ENCODE data around the gene PAIP1.
"Not testable (repeated sequence)": the region's sequence is repeated elsewhere in the genome, so short reads cannot be mapped to it uniquely, and the experiment has no call there.

The PAIP1 gene

DNA sequence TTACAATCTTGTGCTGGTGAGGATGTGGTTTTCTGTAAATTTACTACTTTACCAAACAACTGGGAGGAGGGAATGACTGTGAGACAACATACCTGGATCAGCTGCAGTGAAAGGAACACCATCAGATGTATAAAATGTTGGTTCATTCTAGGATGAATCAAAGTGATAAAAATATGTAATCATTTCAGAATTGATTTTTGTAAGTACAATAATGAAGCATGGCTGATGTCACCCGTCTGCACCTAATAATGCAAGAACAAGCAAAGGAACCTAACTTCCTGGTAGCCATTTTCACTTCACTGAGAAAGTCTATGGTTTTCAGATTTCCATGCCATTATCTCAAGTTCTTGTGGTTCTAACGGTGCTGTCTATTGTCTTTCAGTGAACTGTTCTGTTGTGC lies 23.2 kb downstream of the PAIP1 start:
- FAIRE-seq, result no peak

DNA sequence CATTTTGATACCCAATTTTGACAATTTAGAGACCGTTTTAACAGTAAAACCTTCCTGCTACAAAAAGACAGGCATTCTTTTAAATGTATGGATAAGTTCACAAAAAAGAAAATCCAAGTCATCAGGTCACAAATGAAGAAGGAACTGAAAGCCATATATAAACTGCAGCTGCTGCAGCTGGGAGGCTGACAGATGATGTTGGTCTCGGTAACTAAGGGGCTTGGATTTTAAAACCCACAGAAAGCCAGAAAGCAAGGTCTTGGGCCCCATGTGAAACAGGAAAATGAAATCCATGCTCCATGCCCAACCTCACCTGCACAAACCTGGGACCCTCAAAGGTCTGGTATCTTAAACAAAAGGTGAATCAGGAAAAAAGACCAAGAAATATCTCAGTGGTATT lies 26.2 kb downstream of the PAIP1 start:
- DNase-seq (ENCODE audit: extremely low spot score, insufficient read length, low read depth) (no peak), FAIRE-seq (no peak)

More for the DNA sequence above, 23.2 kb downstream of the PAIP1 start:
- DNase-seq (ENCODE audit: extremely low spot score, insufficient read length, low read depth), result no peak

DNA sequence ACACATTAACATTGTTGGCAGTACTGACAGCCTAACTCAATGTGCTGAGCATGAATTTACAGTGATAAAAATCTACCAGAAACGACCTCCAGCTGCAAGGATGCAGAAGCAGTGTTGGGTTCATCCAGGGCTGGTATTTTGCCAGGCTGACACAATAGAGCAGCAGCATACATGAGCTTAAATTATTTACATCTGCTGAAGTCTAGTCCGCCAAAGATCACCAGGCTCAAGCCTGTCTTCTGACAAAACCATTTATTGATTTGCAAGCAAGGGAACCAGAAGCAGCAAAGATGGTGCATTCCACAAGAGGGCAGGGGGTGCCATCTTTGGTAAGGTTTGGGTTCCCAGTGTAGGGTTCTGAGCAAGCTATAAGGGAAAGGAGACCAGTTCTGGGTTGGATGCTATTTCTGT lies 33.2 kb downstream of the PAIP1 start:
- DNase-seq (ENCODE audit: extremely low spot score, insufficient read length, low read depth), result no peak
- no peak for FAIRE-seq

DNA sequence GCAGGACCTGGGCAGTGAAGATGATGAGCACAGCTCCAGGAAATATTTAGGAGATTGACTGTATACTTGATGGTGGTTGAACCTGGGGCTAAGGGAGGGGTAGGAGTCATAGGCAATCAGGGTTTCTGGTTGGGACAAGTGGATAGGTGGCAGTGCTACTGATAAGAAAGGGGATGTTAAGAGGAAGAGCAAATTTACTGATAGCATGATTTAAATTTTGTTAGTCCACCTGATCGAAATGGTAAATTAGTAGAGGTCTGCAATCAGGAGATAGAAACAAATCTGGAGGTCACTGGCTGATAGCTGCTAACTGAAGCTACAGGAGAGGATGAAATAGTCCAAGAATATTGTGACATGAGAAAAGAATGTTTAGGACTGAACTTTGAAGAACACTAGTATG lies 36.3 kb downstream of the PAIP1 start:
- DNase-seq (ENCODE audit: extremely low spot score, insufficient read length, low read depth) (no peak), FAIRE-seq (no peak)

GRCh38 chr5:43515678-43516048 lies 41.2 kb downstream of the PAIP1 start:
- DNase-seq (ENCODE audit: extremely low spot score, insufficient read length, low read depth), result no peak
- no peak for FAIRE-seq

- DNase-seq (ENCODE audit: extremely low spot score, insufficient read length, low read depth), result peak; percentile 96
- peak; percentile 92 for FAIRE-seq
Measured at GRCh38 chr5:43514816-43515677, 41.8 kb downstream of the PAIP1 start, which contains the start of gene C5orf34. TSS of gene C5orf34 (minus strand) at chr5:43515148. CDS start at chr5:43509339, 5,809 bp downstream.

DNA sequence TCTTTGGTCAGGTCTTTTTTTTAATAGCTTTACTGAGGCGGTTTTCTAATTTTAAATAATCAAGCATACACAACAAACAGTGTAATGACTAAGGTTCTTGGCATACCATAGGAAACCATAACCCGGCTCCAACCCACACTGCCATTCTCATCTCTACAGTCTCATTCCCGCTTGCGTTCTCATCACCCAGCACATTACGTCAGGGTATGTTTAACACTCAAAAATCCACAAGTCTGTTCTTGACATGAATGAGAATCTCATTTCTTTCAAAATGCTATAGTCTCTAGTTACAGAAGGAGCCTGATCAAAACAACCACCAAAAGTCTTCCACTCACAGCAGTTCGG lies 42.4 kb downstream of the PAIP1 start:
- DNase-seq (ENCODE audit: extremely low spot score, insufficient read length, low read depth) (peak; percentile 2), FAIRE-seq (no peak)

DNA sequence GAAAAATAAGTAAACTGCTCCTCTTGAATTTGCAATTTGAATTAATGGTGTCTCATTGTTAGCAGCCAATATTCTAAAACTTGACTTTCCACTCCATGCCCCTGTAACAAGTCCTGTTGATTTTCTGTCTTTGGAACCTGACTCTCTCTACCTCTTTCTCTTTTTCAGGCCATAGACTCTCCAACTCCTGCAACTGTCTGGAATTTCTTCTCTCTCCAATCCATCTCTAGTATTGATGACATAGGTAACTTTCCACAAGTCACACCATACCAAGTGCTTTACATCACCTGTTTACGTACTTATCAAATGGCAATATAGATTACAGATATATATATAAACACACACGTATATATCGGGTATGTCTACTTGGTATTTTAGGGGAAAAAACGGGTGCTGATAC lies 42.9 kb downstream of the PAIP1 start:
- DNase-seq (ENCODE audit: extremely low spot score, insufficient read length, low read depth) (no peak), FAIRE-seq (no peak)

- not testable (repeated sequence) for FAIRE-seq
Measured at GRCh38 chr5:43511062-43511461, 45.8 kb downstream of the PAIP1 start.

DNA sequence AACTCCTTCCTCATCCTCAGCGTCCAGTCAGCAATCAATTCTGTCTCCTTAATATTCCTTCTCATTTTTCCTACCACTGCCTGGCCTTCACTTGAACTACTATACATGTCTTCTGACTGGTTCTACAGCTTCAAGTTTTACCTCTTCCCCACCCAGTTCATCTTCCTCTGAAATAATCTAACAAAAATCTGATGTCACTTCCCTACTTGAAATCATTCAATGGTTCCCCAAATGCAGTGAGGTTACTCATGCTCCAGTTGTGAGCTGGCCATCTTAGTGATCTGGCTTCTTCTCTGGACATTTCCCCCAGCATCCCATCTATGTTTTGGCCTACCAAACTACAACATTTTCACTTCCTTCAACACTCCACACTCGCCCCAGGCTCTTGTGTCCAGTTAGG lies 58.3 kb downstream of the PAIP1 start:
- FAIRE-seq (no peak), DNase-seq (ENCODE audit: extremely low spot score, insufficient read length, low read depth) (no peak)

More at GRCh38 chr5:43511062-43511461, 45.8 kb downstream of the PAIP1 start:
- not testable (repeated sequence) for DNase-seq (ENCODE audit: extremely low spot score, insufficient read length, low read depth)

DNA sequence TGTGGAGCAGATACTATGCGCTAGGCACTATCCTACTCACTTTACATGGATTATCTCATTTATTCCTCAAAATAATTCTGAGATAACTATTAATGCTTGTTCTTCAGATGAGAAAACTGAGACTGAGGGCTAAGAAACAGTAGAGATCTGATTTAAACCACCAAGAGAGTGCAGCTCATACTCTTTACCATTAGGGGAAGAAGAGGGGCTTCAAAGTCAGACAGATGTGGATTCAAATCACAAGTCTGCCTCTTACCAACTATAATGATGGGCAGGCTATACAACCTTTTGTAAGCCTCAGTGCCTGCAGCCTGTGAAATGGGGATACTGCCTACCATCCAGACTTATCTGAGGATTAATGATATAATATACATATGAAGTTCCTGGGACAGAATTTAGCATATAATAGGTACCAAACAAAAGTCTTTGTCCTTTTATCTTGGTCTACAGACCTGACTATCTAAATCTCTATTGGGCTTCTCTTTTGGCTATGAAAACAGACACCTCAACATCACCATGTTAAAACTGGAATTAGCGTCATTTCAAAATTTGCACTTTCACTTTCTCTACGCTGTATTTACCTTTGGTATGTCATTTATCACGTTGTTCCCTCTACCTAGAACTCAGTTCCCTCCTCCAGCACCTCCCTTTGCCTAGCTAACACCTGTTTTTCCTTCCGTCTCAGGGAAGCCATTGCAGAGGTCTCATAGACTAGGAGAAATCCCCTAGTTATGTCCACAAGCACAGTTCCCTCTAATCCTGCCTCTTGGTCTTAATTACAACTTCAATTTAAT lies 59.4 kb downstream of the PAIP1 start:
- DNase-seq (ENCODE audit: extremely low spot score, insufficient read length, low read depth), result no peak
- no peak for FAIRE-seq

DNA sequence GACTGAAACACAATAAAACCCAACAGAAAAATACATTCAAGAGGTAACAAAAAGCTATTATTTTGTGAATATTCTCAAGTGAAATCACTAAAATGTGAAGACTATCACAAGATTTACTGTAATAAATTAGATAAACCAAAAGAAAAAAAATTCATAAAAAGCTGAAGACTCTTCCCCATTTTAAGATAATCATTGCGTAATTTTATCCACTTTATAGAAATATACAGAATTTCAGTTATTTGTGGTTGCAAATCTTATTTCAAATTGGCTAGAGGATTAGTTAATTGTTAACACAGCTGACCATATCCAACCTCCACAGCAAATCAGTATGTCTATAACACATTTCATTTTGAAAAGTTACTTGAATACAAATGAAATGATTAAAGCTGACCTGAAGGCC lies 65.6 kb downstream of the PAIP1 start:
- DNase-seq (ENCODE audit: extremely low spot score, insufficient read length, low read depth) (no peak), FAIRE-seq (peak; percentile 5)

DNA sequence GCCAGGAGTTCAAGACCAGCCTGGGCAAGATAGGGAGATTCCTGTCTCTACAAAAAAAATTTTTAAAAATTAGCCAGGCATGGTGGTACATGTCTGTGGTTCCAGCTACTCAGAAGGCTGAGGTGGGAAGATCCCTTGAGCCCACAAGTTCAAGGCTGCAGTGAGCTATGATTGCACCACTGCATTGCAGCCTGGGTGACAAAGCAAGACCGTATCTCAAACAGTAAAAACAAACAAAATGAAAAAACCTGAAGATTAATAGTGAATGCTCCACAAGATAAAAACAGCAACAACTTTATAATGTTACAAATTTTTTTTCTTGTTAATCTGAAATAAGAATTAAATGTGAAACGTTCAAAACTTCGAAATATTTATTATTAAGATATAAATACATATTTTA lies 70.5 kb downstream of the PAIP1 start:
- FAIRE-seq, result no peak
- no peak for DNase-seq (ENCODE audit: extremely low spot score, insufficient read length, low read depth)

- DNase-seq (ENCODE audit: extremely low spot score, insufficient read length, low read depth) (no peak), FAIRE-seq (no peak)
Measured at GRCh38 chr5:43485406-43485805, 71.5 kb downstream of the PAIP1 start.

GRCh38 chr5:43484106-43484849 lies 72.6 kb downstream of the PAIP1 start:
- FAIRE-seq, result no peak
- peak; percentile 64 for DNase-seq (ENCODE audit: extremely low spot score, insufficient read length, low read depth)

GRCh38 chr5:43483298-43484105 lies 73.4 kb downstream of the PAIP1 start, which contains the start of gene TMEM267:
TSS of gene TMEM267 (minus strand) at chr5:43483865. CDS start at chr5:43453969, 29,896 bp downstream.
- FAIRE-seq, result peak; percentile 94
- peak; percentile 76 for DNase-seq (ENCODE audit: extremely low spot score, insufficient read length, low read depth)

GRCh38 chr5:43482490-43483297 lies 74.2 kb downstream of the PAIP1 start:
- no peak for DNase-seq (ENCODE audit: extremely low spot score, insufficient read length, low read depth)
- peak; percentile 38 for FAIRE-seq

Measured in GM18507 (cell line).